MCF 10A (cell line): ENCODE measurements around the gene IFT122. TPM values are rescaled to one million over a fixed set of nuclear protein-coding genes. Genes with fewer than 3 reads are reported as not detected.

Experiments
- BruUV-seq: library from RNA; stranded (reverse); fragments of 400-500 nt; replicated peaks from 2 replicates; lab custom pipeline; 2021; lab: Mats Ljungman, UMichigan
- CTCF ChIA-PET: fragments of 300-600 bp; sonication (Branson Sonifier 250); formaldehyde crosslinking; extraction: SDS; loops from one replicate; lab custom pipeline; 2021; ENCODE audit warnings: antibody characterized with exemption, inconsistent platforms; lab: Yijun Ruan, JAX
- POLR2A ChIA-PET: fragments of 300-600, 350-650 bp; sonication (Branson Sonifier 250); formaldehyde crosslinking; extraction: SDS; loops from one replicate; lab custom pipeline; 2020; ENCODE audit warnings: antibody characterized with exemption, inconsistent platforms; lab: Yijun Ruan, JAX
- DNase-seq: peaks from one replicate; pipeline ENCODE4 v3.0.0-alpha.2; 2018; ENCODE audit not compliant: unreplicated experiment
- H3K27ac Mint-ChIP-seq: one replicate; pipeline ENCODE4 v1.8.0; 2022; ENCODE audit warnings: mild to moderate bottlenecking, low read depth, mixed read lengths; ENCODE audit not compliant: unreplicated experiment
- H3K27me3 Mint-ChIP-seq: one replicate; pipeline ENCODE4 v1.8.0; 2022; ENCODE audit warnings: mixed read lengths; ENCODE audit not compliant: insufficient read depth, unreplicated experiment
- H3K36me3 Mint-ChIP-seq: one replicate; pipeline ENCODE4 v1.8.0; 2022; ENCODE audit warnings: mild to moderate bottlenecking, moderate library complexity, mixed read lengths; ENCODE audit not compliant: insufficient read depth, unreplicated experiment
- H3K4me1 Mint-ChIP-seq: one replicate; pipeline ENCODE4 v1.8.0; 2022; ENCODE audit warnings: mixed read lengths; ENCODE audit not compliant: insufficient read depth, unreplicated experiment
- H3K4me3 Mint-ChIP-seq: one replicate; pipeline ENCODE4 v1.8.0; 2022; ENCODE audit warnings: mild to moderate bottlenecking, moderate library complexity, mixed read lengths; ENCODE audit not compliant: unreplicated experiment
- H3K9me3 Mint-ChIP-seq: one replicate; pipeline ENCODE4 v1.8.0; 2022; ENCODE audit warnings: mixed read lengths; ENCODE audit not compliant: unreplicated experiment
- CTCF ChIP-seq: fragments of 200-600 bp; IDR thresholded peaks from one replicate; pipeline ENCODE4 v1.8.0; 2022; ENCODE audit warnings: antibody characterized with exemption, mild to moderate bottlenecking; ENCODE audit not compliant: unreplicated experiment
- intact Hi-C: fragments of 100-400 bp; cut with micrococcal nuclease; formaldehyde crosslinking; loops from 2 replicates; pipeline ENCODE4 v1.14.1; 2022
- total RNA-seq: library from RNA; stranded (reverse); gene quantifications from 2 replicates; pipeline ENCODE4 v1.2.3, GENCODE V29; 2022

Gene IFT122
- total RNA-seq, 1 experiment from 2014 or later, result 21.0 TPM

GRCh38 chr3:129564981-129565644 lies 125.1 kb downstream of the IFT122 start:
- BruUV-seq, result no TSS peak
- H3K4me3 Mint-ChIP-seq, result no peak overlapping the region
- no peak for TF ChIP-seq CTCF
- intact Hi-C loops, result no loop called here
- H3K27me3 Mint-ChIP-seq, result no peaks in the 10 kb centered on the region
- peaks cover 7% of the 10 kb centered on the region for H3K4me1 Mint-ChIP-seq
- H3K36me3 Mint-ChIP-seq, result no peaks in the 10 kb centered on the region
- CTCF ChIA-PET, result no interaction called here
- no peak for DNase-seq
- POLR2A ChIA-PET, result no interaction called here
- H3K27ac Mint-ChIP-seq, result no peak overlapping the region
- H3K9me3 Mint-ChIP-seq, result no peaks in the 10 kb centered on the region

GRCh38 chr3:129565902-129566301 lies 125.9 kb downstream of the IFT122 start:
- no peaks in the 10 kb centered on the region for H3K27me3 Mint-ChIP-seq
- CTCF ChIA-PET, result no interaction called here
- peaks cover 1% of the 10 kb centered on the region for H3K4me1 Mint-ChIP-seq
- no peak for DNase-seq
- no peaks in the 10 kb centered on the region for H3K9me3 Mint-ChIP-seq
- BruUV-seq, result no TSS peak
- POLR2A ChIA-PET, result no interaction called here
- no peak for TF ChIP-seq CTCF
- H3K4me3 Mint-ChIP-seq, result no peak overlapping the region
- H3K27ac Mint-ChIP-seq, result no peak overlapping the region
- intact Hi-C loops, result no loop called here
- H3K36me3 Mint-ChIP-seq, result no peaks in the 10 kb centered on the region

GRCh38 chr3:129567176-129567705 lies 127.2 kb downstream of the IFT122 start:
- TF ChIP-seq CTCF, result no peak
- H3K27me3 Mint-ChIP-seq, result no peaks in the 10 kb centered on the region
- ChIA-PET CTCF (no interaction called here), POLR2A (no interaction called here)
- no peak for DNase-seq
- no peak overlapping the region for H3K27ac Mint-ChIP-seq
- no peaks in the 10 kb centered on the region for H3K4me1 Mint-ChIP-seq
- H3K36me3 Mint-ChIP-seq, result no peaks in the 10 kb centered on the region
- no peaks in the 10 kb centered on the region for H3K9me3 Mint-ChIP-seq
- intact Hi-C loops, result no loop called here
- no peak overlapping the region for H3K4me3 Mint-ChIP-seq
- no TSS peak for BruUV-seq

- ChIA-PET CTCF (no interaction called here), POLR2A (no interaction called here)
- no peak for DNase-seq
- Mint-ChIP-seq H3K36me3 (no peaks in the 10 kb centered on the region), H3K27ac (no peak overlapping the region), H3K9me3 (no peaks in the 10 kb centered on the region), H3K27me3 (no peaks in the 10 kb centered on the region), H3K4me1 (no peaks in the 10 kb centered on the region), H3K4me3 (no peak overlapping the region)
- no TSS peak for BruUV-seq
- intact Hi-C loops, result no loop called here
- no peak for TF ChIP-seq CTCF
These were observed 127.9 kb downstream of the IFT122 start for GRCh38 chr3:129567939-129568338.
